DMS 273 (cell line): ENCODE data around the gene PPP2R5B.

ENCODE experiments used
- DNase-seq: peaks from one replicate; lab custom pipeline; 2025; ENCODE audit not compliant: unreplicated experiment; lab: John Stamatoyannopoulos, UW

Gene PPP2R5B

DNA sequence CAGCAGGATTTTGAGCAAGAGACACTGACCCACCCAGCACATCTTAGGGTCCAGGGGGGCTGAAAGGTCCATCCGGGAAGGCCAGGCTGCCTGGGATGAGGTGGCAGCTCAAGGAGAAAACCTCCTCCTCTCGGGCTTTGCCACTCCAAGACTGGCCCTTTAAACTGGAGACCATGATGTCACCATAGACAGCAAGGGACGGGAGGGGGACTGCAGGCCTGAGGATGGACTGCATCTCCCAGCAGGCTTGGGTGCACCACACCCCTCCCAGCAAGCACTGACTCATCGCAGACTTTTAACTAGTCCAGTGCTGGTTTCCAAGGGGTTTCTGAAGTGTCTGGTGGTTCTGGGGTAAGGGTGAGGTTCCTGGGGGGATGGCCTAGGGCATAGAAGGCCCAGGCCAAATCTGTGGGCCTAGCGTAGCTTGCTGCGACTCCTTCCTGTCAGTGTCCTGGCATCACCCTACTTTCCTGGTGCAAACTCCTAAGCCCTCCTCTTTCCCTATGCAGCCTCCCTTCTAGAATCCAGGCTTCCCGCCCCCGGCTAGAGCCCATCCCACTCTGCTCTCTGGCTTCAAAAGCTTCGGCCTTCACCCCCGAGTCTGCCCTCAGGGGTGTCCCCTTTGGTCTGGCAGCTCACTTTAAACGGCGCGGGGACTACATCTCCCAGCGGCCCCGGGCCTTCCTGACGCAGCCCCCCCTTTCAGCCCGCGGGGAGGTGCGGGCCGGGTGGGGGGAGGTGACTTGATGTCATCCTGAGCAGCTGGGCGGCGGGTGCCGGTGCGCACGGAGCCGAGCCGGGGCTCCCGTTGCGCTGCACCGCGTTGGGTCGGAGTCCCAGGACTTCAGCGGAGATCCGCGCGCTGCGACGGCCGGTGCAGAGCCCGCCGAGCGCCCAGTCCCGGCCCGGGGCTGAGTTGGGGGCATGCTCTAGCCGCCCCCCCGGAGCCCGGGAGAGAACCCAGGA lies at the start of gene PPP2R5B:
Gene PPP2R5B (plus strand): TSS at position 746 of the 966 bp plus-strand sequence. CDS start 1,046 bp downstream, outside the sequence.
- peak; percentile 87 for DNase-seq

DNA sequence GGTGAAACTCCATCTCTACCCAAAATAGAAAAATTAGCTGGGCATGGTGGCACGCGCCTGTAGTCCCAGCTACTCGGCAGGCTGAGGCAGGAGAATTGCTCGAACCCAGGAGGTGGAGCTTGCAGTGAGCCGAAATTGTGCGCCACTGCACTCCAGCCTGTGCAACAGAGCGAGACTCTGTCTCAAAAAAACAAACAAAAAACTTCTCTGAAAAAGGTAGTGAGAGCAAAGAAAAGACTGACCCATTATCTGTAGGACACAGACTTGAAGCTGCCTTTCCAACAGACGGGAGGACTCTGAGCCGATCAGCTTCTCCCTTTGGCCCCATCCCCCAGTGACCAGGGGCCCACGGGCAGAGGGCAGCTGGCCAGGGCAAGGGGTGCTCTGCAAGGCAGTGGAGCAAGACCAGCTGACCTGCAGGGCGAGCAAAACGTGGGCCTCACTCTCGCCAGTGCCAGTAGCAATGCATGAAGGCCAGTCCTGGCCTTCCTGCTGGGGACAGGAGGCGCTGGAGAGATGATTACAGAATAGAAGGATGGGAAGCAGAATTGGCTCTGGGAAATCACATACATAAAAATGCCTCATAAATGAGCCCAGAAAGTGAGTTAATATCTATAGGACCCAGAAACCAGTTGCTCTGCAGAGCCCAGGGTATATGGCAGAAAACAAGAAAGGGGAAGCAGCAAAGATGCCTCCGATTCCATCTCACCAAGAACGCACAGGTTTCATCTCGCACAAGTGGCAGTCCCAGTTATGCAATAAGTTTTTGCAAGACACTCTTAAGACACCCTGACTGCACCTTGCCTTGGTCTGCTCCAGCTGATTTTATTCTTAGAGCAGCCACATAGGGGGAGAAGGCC lies 48.9 kb upstream of the PPP2R5B start:
- DNase-seq, result no peak

DNA sequence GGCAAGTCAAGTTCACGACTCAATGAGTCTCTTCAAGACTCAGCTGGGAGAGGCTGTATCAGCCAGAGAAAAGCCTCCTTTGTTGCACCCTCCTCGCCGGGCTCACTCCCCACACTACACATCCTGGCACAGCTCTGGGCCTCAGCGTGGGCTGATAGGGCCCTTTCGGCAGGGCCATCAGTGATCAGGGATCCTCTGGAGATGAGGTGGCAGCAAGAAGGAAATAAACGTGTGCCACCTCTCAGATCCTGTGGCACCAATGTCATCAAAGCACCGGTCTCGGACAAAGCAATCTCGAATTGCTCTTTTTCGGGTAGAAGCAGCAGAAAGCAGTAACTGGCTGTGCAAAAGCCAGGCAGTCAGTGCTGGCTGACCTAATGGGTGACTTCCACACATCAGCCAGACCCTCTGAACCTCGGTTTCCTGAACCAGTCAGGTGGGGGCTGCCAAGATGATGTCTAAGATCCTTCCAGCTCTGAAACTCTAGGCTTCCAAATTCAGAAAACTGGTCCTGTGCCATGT lies 48.2 kb upstream of the PPP2R5B start:
- no peak for DNase-seq

DNA sequence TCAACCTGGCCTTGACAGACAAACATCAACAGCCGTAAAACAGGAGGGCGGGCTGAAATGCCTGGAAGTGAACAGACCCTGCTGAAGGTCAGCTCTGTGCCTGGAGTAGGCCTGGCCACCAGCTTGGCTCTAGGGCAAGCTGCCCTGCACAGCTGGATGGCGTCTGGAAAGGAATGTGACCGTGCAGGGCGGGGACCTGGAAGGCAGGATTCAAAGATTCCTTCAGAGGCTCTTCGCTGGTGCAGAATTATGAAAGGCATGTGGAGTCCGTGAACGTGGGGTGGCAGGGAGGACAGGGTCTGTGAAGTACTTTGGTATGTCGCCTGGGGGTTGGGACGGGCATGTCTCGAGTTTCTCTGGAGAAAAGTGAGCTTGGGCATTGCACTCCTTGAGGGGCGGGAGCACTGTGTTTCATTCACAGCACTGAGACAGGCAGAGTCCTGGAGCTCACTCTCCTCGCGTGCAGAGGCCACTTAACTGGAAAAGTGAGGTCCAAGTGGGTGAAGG lies 47.6 kb upstream of the PPP2R5B start:
- no peak for DNase-seq

DNA sequence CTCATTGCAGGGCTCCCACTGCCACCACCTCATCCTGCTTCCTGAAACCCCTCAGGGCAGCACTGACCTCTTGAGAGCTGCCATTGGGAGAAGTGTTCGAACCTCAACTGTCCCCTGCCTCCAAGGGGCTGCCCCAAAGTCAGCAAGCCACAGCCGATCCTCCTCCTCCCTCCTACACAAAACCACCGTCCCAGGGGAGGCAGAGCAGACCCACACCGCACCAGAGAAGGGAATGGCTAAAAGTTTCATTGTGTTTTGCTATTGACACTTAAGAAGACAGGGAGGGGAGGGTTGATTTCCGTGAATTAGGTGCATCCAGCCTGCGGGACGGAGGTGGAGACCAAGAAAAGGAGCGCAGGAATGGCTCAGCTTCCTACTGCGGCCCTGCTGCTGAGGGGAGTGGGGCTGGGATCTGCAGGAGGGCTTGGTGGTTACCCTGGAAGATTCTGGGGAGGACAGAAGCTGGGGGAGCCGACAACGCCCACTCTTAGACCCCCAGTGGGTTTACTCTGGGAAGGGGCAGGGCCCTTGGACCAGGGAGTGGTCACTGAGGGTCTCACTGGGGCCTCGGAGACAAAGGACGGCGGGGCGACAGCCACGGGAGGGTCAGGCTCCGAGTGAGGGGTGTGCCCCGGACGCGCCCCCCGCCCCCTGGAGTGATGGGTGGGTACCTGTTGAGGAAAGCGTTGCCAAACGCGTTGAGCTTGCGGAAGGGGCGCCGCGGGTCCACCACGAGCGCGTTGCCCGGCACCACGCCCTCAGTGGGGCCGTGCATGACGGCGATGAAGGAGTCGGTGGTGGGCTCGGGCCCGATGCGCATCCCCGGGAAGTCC lies 46.9 kb upstream of the PPP2R5B start:
- peak; percentile 49 for DNase-seq

DNA sequence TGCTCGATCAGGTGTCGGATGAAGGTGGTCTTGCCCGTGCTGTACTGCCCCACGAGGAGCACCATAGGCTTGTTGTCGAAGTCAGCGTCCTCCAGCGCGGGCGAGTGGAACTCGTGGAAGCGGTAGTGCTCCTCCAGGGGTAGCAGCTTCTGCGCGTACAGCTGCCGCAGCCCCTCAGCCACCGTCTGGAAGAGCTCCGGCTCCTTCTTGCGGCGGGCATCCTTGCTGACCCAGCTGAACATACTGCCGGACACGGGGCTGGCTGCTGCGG lies 46.3 kb upstream of the PPP2R5B start:
- no peak for DNase-seq

DNA sequence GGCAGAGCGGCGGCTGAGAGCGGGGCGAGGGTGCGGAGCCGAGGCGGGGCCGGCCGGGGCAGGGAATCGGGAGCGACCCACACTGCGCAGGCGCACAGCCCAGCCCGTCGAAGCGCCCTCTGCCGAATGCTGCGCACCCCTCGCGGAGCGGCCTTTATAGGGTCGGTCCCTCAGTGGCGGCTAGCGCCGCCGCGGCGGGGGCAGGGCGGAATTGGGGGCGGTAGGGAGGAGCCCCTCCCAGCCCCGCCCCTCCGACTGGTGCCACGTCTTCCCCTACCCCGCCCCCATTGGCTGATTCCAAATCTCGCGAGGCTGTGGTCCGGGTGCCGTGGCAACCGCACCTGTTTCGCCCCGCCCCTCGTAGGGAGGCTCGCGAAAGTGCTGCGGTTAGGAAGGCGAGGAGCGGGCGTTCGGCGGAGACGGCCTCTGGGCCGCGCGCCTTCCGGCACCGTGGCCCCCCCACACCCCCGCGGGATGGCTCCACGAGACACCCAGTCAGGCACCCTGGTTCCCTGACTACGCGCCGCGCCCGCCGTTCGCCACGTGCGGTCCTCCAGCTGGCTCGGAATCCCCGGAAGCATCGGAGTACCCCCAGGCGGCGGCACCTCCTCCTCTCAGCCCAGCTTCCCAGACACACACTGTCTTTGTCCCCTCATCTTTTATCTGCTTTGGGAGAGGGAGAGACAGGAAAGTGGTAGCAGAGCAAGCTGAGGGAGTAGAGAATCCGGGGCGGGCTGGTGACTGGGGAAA lies 45.8 kb upstream of the PPP2R5B start, which contains the start of gene EHD1:
Gene EHD1 (minus strand): TSS at position 128 of the 750 bp plus-strand sequence. CDS start 157 bp downstream, outside the sequence.
- peak; percentile 99 for DNase-seq

DNA sequence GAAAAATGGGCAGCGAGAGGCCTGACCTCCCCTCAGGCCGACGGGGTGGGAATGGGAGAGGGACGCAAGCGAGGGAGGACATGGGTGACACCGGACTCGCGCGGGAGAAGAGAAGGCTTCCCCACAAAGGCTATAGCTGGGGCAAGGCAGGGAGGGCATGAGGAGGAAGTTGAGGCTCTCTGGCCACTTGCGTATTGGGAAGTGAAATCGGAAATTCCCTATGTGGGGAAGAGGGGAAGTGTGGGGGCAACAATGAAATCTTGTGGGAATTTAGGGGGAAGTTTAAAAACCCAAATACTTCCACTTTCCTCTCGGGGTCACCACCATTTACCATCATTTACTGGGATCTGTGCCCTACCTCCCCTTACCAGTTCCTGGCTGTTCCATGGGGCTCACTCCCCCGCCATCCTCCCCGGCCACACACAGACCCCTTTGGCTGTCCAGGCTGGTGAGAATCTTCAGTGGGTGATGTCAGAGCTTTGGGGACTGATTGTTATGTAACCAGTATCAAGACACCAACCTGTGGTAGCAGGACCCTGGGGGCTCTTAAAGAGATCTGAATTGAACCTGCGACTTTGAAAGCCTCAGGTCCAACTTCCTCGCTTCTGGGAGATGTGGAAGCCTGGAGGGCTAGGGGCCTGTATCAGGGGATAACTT lies 45.1 kb upstream of the PPP2R5B start:
- DNase-seq, result no peak

DNA sequence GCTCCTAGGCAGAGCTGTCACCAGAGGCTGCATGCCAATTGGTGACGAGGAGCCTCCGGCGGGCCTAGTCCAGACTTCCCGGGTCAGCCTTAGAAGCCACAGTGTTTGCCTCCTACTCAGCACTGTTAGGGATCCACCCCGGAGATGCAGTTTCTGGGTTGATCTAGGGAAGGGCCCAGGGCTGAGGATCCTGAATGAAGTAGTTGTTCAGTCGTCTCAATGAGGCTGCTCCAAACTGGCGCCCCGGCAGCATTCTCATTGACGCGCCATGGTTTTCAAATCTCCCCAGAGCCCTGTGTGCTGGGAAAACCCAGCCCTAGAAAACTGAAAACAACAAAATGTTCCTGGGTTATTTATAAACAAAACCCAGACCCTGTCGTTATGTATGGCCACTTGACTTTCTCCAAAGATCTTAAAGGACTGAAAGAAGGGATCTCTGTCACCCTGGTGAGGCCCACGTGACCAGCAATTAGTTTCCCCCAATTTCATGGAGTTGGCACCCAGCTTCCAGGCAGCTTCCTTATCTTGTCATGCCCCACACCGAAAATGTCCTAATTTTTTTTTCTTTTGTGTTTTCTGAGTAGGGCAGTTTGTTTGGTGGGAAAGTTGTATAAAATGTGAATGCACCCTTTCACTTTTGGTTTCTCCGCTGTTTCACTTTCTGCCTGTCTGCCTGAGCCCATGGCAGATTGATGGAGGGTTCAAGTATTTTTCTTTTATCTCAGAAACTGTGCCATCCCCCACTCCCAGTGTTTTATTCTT lies 44.1 kb upstream of the PPP2R5B start:
- DNase-seq, result no peak

DNA sequence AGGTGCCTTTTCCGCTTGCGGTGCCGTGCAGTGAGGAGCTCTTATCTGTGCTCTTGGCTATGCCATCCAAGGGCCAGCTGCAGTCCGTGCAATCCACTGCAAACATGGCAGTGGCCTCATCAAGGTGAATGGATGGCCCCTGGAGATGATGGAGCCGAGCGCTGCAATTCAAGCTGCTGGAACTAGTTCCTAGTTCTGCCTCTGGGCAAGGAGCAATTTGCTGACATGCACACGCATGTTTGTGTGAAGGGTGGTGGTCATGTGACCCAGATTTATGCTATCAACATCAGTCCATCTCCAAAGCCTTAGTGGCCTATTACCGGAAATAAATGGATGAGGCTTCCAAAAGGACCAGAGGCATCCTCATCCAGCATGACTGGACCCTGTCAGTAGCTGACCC lies 43.0 kb upstream of the PPP2R5B start:
- DNase-seq, result no peak

DNA sequence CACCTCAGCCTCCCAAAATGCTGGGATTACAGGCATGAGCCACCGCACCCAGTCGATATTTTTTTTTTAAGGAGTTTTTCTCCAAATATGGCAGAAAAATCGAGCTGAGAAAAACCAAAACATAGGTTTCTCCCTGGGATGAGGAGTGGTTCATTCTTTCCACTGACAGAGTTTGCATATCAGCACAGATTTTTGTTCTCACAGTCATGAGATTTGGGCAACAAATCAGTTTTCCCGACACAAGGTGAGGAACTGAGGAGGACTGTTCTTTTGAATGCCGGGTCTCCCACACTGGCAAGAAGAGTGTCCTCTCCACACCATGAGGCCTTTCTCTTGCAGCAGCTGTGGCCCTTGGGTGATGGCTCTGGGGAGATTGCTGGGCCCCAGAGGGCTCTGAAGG lies 42.2 kb upstream of the PPP2R5B start:
- no peak for DNase-seq

DNA sequence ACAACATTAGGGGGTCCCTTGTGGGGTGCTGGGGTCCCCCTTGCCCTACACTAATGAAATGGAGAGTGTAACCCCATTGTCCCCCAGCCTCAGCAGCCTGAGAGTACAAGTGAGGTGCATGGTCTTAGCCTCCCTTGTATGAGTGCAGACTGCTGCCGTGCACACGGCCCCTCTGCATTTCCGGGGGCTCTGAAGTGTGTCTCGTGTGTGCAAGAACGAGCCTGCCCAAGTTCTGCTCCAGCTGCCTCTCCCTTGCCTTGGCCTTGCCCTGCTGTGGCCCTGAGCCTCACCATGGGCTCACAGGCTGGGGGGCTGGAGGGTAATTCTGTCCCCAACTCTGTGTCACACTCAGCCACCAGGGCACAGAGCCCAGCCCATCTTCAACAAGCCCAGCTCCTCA lies 40.9 kb upstream of the PPP2R5B start:
- DNase-seq, result no peak

DNA sequence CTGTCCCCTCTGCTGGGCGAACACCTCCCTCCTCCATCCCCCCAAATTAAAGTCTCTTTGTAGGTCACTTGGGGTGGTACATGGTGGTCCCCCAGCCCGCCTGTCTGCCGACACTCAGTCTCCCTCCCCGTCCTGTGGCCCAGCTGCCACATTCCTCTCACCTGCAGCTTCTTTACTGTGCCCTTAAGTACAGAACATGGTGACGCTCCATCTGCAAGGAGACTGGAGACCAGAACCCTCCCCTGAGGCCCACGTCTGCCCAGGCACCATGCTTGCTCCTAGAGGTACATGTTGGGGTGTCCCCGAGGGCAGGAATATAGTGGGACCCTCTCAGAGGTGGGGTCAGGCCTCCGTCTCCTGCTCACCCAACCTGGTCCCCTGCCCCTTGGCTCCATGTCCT lies 40.5 kb upstream of the PPP2R5B start:
- no peak for DNase-seq

DNA sequence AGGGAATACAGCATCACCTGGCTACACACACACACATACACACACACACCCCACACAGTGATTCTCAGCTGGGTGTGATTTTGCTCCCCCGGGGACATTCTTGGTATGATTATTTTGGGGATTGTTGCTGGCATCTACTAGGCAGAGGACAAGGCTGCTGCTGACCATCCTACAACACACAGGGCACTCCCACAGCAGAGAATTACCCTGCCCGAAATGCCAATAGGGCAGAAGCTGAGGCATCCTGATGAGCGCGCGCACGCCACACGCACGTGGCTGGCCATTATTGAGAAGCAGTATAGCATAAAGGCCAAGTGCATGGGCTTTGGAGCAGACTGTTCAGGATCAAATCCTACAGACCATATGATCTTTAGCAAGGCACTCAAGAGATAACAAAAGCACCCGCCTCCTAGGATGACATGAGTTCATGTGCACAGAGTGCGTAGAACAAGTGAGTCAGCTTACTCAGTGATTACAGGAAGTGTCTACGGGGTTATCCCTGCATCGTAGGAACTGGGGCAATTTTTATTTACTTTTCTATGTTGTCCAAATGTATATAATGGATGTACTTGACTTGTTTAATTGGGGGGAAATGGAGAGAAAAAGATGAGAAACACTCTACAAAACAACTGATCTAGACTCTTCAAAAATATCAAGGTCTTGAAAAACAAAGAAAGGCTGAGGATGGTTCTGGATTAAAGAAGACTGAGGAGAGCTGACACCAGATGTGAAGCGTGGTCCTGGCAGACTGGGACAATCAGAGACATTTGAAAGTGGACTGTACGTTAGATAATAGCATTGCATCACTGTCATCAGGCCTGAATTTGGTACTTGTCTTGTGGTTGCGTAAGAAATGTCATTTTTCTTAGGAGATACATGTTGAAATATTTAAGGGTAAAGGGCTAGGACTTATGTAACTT lies 38.9 kb upstream of the PPP2R5B start:
- no peak for DNase-seq

DNA sequence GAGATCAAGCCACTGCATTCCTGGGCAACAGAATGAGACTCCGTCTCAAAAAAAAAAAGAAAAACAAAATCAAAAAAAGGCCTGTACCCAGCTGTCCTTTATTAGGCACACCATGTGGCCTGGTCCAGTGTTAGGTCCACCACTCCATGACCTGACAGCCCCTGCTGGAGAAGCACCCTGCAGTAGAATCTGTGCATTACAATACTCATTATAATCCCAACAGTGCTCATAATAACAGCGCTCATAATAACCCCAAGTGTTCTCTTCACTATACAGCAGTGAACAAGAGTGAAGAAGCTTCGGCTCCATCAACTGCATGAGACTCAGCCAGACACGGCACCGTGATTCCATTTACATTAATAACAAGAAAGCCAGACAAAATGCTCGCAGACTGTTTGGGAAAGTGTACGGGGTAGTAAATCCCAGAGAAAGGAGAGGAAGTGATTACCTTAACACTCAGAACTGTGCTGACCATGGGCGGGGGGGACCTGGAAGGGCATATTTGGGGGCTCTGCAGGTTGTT lies 37.2 kb upstream of the PPP2R5B start:
- no peak for DNase-seq

DNA sequence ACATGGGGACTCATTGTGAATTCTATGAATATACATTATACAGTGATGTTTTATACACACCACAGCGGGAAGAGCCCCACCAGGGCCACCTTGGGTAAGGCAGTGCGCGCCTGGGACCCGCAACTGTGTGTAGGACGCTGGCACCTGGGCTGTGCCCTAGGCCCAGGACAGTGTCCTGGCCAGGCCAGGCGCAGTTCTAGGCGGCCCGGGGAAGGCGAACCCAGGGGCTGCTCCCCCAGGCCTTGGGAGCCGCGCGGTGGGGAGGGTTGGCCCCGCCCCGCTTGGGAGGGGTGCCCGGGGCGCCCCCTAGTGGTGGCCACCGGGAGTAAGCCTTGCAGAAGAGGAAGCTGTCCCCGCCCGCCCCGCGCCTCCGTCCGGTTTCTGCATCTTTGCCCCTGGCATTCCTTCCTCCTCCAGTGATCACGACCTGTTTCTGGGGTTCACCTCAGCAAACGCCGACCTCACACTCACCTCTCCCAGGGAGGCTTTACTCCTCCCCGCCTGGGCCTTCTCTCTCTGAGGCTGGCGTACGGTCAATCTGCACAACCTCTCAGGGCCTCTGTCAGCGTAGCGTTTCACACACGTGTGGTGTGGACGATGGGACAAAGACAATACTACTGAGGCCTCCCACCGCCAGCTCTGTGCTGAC lies 36.6 kb upstream of the PPP2R5B start:
- DNase-seq, result peak; percentile 84

DNA sequence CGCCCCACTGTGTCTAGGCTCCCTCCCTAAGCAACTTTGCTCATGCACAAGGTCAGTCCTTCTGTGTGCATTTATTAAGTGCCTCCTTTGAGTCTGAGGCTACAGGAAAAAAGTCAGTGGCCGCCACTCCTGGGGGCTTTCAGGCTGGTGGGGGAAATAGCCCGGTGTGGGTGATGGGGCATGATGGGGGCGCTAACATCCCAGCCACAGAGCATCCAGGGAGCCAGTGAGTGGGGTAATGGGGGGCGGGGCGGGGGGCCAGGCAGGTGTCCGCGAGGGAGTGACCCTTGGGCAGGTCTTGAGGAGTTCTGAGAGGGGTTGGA lies 36.1 kb upstream of the PPP2R5B start:
- no peak for DNase-seq
